ENCODE data around the gene FGB.
"Not testable (repeated sequence)": the region's sequence is repeated elsewhere in the genome, so short reads cannot be mapped to it uniquely, and the experiment has no call there.

The FGB gene

DNA sequence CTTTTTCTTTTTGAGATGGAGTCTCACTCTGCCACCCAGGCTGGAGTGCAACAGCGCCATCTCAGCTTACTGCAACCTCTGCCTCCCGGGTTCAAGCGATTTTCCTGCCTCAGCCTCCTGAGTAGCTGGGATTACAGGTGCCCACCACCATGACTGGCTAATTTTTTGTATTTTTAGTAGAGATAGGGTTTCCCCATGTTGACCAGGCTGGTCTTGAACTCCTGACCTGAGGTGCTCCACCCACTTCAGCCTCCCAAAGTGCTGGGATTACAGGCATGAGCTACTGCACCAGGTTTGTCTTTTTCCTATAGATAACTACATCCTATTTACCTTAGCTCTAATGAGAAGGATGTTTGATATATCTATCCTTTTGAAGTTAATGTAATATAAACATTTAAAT, 31.5 kb downstream of the FGB start:
- not testable (repeated sequence) for DNase-seq (ENCODE audit: extremely low read depth in 1 of 2, low read depth in 1 of 2)

DNA sequence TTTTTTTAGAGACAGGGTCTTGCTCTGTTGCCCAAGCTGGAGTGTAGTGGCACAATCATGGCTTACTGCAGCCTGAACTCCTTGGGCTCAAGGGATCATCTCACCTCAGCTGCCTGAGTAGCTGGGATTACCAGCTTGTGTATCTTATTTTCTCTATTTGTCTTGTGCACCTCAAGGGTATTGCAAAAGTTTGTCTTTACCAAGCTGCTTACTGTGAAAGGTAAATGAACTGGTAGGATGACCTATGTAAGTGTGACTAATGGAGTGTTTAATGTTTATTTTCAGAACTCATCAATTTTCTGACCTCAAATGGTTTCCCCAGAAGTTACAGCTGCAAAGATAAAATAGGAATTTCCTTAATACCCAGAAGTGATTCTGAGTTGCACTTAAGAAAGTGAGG, 33.0 kb downstream of the FGB start:
- no peak for DNase-seq (ENCODE audit: extremely low read depth in 1 of 2, low read depth in 1 of 2)

DNA sequence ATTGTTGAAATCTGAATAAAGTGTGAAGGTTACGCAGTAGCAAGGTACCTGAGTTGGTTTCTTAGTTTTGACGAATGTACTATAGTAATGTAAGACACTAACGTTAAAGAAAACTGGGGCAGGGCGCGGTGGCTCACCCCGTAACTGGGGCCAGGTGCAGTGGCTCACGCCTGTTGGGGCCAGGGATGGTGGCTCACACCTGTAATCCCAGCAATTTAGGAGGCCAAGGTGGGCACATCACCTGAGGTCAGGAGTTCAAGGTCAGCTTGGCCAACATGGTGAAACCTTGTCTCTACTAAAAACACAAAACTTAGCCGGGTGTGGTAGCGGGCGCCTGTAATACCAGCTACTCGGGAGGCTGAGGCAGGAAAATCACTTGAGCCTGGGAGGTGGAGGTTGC, 34.5 kb downstream of the FGB start:
- not testable (repeated sequence) for DNase-seq (ENCODE audit: extremely low read depth in 1 of 2, low read depth in 1 of 2)

DNA sequence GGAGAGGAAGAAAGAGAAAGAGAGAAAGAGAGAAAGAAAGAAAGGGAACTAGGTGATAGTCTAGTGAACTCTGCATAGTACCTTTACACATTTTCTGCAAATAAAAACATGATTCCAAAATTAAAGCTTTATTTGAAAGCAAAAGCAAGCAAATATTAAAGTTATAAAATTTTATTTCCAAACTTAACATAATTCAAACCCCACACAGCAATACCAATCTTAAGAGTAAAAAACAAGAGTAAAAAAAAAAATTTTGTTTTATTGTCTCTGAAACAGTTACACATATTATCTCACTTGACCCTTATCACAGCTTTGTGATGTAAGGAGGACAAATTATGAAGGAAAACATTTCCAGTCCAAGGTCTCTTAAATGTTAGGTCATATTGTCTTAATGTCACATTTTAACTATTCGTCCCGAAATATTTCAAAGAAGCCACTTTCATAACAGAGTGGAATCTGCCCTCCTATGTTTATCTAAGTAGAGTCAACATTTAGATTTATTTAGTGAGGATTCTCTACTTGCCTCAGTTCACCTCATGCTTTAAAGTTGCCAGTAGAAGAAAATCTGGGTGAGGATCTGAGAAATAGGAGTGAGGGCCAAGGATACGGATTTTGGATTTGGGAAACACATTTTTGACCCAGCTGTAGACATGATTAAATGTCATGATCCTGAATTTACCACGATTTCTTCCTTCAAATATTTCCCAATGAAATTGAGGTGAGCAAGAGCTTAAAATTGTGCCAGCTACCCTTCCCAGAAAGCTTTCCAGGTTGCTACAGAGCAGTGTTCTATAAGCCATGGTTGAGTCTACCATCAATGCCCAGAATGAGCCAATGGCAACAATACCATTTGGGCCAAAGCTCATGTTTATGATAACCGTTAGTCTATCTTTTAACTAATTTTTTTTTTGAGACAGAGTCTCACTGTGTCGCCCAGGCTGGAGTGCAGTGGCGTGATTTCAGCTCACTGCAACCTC, 35.3 kb downstream of the FGB start:
- no peak for DNase-seq (ENCODE audit: extremely low read depth in 1 of 2, low read depth in 1 of 2)

DNA sequence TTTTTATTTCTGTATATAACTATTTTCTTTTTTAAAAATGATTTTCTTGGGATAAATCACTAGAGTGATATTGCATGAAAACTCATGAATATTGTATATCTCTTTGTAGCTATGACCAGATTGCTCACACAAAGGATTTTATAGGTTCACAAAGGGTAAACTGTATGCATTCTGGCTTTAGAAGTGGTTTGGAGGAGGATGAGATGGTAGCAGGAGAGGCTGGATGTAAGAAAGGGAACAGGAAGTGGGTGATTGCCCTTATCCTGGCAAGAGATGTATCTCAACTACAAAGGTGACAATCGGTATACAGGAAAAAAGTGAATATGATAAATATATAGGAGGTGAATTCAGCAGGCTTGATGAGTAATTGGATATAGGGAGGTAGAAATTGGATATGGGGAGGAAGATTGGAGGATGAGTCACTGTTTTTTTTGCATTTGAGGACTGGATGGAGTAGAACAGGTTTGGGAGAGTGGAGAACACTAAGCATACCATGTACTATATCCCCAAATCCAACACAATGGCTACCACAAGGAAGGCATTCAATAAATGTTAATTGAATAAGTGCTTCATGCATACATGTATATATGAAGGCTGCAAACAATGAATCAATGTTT, 39.7 kb downstream of the FGB start:
- no peak for DNase-seq (ENCODE audit: extremely low read depth in 1 of 2, low read depth in 1 of 2)

DNA sequence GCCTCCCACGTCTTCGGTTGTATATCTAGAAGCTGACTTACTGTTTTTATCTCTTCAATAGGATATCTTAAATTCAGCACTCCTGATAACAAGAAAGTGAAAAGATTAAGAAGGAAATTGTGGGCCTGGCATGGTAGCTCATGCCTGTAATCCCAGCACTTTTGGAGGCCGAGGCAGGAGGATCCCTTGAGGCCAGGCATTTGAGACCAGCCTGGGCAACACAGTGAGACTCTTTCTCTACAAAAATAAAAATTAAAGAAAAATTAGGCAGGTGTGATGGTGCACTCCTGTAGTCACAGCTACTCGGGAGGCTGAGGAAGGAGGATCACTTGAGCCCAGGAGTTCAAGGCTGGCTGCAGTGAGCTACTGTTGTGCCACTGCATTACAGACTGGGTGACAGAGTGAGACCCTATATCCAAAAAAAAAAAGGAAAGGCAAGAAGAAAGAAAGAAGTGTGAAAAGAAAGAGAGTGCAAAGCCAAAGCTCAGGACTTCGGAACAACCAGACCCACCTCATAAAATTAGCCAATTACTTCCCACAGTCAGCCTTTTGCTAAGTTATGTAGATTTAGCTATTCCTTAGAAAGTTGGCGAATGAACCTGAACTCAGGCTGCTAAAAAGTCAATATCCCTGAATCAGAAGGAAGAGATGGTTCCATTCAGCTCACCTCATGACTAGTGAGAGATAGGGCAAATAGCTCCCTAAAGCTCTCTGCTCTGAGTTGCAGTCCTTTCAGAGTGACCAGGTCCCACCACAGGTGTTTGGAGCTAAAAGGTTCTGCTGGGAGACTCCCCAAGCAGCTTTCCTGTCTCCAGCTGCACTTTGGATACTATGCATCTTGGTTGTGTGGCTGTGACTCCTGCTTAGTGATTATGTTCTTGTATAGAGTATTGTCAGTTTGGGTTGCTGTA, 40.5 kb downstream of the FGB start:
- DNase-seq (ENCODE audit: extremely low read depth in 1 of 2, low read depth in 1 of 2), result no peak

DNA sequence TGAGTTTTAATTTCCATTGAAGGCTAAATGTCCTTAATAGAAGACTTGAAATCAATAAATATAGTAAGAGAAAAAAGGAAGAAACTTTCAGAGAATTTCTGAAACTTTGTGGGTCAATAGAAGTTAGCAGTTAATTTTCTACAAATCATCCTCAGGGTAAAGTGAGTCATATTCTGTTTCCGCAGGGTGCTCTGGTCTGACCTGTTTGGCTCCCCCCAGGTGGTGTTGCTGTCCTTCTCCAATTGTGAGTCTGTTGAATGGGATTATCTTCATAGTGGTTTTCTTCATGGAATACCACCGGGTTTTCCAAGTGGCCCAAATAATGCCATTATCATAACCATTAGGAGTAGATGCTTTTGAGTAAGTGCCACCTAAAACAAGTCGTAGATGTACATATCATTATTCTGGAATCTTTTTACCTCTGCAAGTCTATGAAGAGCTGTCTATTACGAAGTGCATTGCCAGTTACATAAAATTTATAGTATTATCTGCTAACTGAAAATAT, 41.9 kb downstream of the FGB start:
- DNase-seq (ENCODE audit: extremely low read depth in 1 of 2, low read depth in 1 of 2), result no peak

DNA sequence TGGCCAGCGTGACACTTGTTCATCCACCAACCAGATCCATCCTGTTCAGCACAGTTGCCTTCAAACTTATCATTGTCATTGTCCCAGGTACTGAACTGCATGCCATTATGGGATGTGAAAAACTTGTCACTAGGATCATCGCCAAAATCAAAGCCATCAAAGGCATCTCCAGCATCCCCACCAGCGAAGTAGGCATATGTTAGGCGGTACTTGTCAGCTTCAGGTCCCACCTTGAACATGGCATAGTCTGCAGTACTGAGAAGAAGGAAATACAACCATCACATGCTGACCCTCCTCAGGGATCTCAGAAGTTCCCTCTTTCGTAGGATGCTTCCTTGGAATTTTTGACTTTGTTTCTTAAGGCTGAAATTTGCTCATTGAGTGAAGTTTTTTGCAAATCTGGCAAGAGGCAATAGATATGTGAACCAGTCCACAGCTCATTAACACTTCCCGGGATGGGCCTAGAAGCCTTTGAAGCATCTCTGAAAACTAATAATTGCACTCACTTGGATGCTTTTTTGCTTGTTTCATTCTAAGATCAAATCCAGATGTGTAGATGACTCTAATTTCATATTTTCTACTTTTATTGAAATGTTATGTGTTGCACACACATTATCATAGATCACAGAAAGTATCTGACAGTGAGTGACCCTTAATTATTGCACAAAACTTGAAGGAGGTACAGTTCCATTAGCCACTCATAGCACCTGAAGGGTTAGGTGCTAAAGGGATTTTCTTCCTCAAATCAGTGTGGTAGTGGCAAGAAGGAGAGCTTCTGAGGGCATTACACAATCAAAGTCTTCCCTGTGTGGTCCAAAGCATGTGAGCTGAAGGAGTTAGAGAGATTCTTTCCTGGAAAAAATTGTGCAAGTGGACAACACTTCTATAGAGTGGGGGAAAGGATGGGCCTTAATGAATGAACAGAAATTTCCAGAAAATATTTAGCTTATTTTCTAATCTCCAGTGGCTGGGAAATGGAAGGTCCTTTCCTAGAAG, 44.2 kb downstream of the FGB start:
- no peak for DNase-seq (ENCODE audit: extremely low read depth in 1 of 2, low read depth in 1 of 2)

DNA sequence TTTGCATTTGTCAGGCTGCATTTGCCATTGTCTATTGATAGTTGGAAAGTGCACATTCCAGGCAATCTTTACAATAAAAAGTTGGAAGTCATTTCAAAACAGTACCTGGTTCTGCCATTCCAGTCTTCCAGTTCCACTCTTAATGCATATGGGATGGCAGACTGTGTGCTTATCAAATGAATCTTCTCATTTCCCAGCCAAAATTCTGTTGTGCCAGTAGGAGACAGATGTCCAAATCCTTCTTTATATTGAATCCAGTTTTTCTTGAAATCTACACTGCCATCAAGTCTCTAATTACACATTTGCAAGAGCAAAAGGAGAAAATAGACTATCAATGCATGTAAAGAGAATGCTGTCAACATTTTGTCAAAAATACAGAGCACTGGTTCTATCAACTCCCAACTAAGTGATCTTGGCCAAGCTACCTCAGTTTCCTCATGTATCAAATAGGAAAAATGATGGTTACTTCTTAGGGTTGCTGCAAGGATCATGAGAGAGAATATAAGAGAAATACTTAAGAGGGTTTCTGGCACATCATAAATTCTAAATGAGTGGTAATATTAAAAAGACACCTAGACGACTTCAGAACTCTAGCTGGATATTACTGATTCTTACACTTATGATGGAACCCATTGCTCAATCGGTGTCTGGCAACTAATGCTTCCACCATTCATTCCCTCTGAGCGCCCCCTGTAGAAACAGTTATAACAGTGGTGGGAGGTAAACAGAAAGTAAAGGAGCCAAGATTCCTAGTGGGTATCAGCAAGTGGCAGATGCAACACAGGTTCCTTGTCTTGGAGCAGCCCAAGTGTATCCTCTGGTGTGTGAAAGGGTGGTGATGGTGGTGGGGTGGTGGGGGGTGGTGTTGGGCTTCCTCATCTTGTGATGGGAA, 45.8 kb downstream of the FGB start:
- no peak for DNase-seq (ENCODE audit: extremely low read depth in 1 of 2, low read depth in 1 of 2)

DNA sequence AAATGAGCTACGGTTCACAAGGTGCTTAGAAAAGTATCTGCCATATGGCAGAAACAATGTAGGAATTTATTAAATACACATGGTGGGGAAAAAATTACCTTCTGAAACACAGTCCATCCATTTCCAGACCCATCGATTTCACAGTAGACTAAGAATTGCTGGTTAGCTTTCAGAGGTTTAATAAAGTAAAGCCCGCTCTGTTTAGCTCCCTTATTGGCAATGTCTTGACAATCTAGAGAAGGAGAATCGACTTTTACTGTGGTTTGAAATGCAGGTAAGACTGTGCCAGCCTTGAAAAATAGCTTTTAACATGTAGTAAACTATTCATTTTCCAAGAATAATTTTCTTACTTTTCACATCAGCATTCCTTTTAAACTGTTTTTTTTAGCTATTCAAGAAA, 46.7 kb downstream of the FGB start:
- no peak for DNase-seq (ENCODE audit: extremely low read depth in 1 of 2, low read depth in 1 of 2)

DNA sequence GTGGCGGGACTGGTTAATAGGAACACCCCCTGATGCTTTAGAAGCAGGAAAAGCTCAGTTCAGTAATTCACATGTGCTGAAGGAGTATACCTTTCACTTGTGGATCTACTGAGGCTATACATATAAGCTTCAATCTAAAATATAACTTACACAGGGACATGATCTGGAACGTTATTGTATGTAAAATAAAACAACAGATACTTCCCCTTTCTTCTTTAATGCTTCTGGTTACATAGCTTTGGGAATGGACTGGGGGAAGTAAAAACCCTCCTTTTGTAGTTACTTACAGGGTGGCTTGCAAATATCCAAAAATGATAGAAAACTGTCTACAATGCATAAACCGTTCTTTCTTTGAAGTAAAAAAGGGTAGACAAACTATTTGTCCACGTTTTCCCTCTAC, 47.8 kb downstream of the FGB start:
- DNase-seq (ENCODE audit: extremely low read depth in 1 of 2, low read depth in 1 of 2), result no peak

DNA sequence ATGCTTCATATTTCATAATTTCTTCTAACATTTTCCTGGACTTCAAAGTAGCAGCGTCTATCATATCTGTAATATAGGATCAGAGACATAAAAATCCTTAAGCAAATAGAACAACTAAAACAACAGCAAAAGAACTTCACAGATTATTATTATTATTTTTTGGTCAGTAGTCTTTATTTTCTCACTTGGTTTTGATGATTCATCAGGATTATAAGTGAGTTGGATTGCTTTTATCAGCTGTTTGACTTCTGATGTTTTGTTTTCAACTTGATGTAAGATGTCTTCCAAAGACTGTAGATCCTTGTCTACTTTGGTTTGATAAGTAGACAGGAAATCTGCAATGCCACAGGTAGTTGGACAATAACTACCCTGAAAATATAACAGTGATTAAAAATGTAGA, 49.0 kb downstream of the FGB start:
- no peak for DNase-seq (ENCODE audit: extremely low read depth in 1 of 2, low read depth in 1 of 2)

DNA sequence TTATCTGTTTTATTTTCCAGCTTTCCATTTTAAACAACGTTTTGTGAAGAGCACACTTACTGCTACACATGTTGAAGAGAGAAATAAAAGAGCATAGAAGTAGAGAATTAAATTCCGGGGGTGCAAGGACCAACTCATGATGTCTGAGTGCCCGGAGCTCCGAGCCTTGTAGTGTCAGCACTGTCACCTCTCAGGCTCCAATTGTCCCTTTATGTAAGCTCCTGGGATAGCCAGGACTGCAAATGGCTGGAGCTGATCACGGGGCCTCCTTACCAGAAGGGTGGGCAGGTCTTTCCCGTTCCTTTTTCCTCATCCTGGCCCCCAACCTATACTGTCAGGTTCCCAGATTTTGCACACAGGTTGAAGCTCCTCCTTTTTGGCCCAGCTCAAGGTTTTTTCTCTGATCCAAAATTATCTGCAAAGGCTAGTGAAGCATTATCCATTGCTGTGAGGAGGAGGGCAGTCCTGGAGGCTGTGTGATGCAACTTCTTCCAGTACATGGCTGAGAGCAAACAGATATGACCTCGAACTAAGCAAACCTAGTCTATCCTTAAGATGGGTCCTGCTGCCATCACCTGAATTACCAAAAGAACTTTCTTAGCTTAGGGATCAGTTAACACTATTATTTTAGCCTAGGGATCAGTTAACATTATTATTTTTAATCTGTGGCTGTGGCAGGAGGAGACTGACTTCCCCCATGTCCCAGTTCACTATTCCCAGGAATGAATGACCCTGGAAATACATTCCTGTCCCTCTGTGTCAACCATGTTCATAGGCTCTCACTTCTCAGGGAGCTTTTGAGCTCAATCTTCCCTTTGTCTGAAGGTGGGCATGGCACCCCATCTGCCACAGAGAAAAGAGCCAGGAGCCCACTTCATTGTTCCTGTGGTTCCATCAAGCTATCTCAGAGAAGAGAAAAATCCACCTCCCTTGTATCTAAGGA, 49.9 kb downstream of the FGB start, which contains the start of gene FGG:
Gene FGG, minus strand, starts transcription at position 185 of the 943 bp plus-strand sequence. Its CDS starts 47 bp downstream, at position 138.
- no peak for DNase-seq (ENCODE audit: extremely low read depth in 1 of 2, low read depth in 1 of 2)

DNA sequence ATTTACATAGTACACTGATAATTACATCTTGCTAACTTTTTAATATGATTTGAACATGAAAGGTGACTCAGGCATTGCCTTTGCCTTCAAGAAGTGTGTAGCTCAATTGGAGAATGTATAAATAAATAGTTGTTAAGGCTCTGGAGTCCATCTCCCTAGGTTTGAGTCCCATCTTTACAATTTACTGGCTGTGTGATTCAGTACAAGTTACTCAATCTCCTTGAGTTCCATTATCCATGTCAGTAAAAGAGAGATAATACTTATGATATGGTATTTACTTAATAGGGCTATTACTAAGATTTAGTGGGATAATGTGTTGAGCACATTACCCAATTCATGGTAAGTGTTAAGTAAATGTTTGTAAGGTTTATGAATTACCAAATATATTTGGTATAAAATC, 51.5 kb downstream of the FGB start:
- DNase-seq (ENCODE audit: extremely low read depth in 1 of 2, low read depth in 1 of 2), result no peak

DNA sequence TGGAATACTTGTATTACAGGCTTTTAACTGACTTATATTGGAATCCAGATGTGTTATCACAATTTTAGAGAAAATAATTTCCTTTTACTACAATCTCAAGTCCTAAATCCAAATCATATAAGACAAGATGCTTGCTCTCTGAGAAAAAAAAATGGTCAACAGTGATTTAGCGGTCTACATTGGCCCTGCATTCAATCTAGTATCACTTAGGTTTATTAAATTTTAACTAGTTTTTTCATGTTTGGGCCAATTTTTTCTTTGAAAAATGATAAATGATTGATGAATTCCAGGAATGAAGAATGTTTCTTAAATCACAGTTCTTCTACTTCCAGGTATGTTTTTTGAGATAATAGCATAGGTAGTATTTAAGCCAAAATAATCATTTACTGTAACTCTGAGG, 52.4 kb downstream of the FGB start:
- DNase-seq (ENCODE audit: extremely low read depth in 1 of 2, low read depth in 1 of 2), result no peak

DNA sequence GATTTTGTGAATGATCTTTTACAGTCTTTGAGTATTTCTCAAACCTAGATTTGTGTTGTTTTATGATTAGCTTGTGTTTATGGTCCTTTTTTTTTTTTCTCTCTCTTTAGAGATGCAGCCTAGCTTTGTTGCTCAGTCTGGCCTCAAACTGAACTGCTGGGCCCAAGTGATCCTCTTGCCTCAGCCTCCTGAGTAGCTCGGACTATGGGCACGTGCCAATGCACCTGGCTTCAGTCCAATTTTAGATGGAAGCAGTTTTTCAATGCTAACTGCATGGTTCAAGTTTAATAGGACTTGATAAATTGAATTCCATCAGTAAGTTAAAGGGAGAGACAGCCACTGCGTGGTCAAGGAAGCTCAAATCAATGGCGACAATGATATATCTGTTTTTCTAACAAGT, 53.5 kb downstream of the FGB start:
- DNase-seq (ENCODE audit: extremely low read depth in 1 of 2, low read depth in 1 of 2), result no peak

DNA sequence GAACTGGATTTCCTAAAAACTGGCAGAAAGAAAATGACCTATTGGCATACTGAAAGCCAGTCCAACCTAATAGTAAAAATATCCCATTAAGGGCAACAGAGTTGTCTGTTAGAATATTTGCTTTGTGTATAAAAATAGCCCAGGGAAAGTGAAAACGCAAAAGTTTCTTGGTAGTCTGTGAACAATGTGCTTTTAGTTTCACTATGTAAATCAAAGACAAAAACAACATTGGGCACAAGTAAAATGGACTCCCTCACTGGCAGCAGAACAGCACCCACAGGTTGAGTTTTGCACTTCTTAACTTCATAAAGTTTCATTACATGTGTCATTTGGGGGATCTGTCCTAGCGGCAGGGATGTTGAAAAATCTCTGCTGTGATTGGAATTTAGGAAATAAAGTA, 53.9 kb downstream of the FGB start:
- no peak for DNase-seq (ENCODE audit: extremely low read depth in 1 of 2, low read depth in 1 of 2)

Data from stimulated activated CD8-positive, alpha-beta memory T cell treated with anti-CD3 and anti-CD28 coated beads, Interleukin-7, amount 100 ng/mL, for 48 hours (primary cell).